GM12878 (cell line): ENCODE results near the gene NFATC3.

Source experiments
- IKZF2 ChIP-seq, 2 experiments: fragments of 450-650 bp; IDR thresholded peaks; 2 replicates each; pipeline ENCODE4 v1.6.1; 2017; ENCODE audit warnings: mild to moderate bottlenecking in 2 of 2, moderate library complexity in 2 of 2
- TF ChIP-seq, protein P1 (sequence below): fragments of 450-650 bp; IDR thresholded peaks from 2 replicates; pipeline ENCODE4 v1.6.1; 2017; ENCODE audit warnings: mild to moderate bottlenecking, low read depth, inconsistent platforms; ENCODE audit not compliant: poor library complexity, severe bottlenecking
- TF ChIP-seq, protein P2 (sequence below), 3 experiments: IDR thresholded peaks in 2 of 3; conservative IDR thresholded peaks in 1 of 3; 2 replicates each; pipeline ENCODE4 v1.5.1; 2011; ENCODE audit warnings: low read depth in 3 of 3, low read length in 3 of 3, mild to moderate bottlenecking in 3 of 3, control low read depth in 2 of 3, moderate library complexity in 2 of 3, inconsistent platforms in 1 of 3, mixed read lengths in 1 of 3; ENCODE audit not compliant: control insufficient read depth in 2 of 3, insufficient read depth in 1 of 3; ENCODE audit errors: extremely low read depth in 1 of 3

DNA sequence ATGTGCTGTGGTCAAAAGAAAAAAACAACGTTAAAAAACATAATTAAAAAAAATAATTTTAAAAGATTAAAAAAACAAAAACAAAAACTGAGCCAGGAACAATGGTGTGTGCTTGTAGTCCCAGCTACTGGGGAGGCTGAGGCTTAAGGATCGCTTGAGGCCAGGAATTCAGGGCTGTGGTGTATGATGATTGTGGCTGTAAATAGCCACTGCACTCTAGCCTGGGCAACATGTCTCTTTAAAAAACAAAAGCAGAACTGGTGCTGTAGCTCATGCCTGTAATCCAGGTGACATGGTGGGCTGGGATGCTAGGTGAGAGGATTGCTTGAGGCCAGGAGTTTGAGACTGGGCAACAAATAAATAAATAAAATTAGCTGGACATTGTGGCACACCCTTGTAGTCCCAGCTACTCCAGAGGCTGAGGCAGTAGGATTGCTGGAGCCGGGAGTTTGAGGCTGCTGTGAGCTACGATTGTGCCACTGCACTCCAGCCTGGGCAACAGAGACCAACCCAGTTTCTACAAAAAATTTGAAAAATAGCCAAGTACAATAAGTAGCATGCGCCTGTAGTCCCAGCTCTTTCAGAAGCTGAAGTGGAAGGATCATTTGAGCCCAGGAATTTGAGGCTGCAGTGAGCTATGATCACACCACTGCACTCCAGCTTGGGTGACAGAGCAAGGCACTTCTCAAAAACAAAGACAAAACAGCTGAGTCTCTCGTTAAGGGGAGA lies 43.6 kb downstream of the NFATC3 start:
- TF ChIP-seq, protein P1, sequence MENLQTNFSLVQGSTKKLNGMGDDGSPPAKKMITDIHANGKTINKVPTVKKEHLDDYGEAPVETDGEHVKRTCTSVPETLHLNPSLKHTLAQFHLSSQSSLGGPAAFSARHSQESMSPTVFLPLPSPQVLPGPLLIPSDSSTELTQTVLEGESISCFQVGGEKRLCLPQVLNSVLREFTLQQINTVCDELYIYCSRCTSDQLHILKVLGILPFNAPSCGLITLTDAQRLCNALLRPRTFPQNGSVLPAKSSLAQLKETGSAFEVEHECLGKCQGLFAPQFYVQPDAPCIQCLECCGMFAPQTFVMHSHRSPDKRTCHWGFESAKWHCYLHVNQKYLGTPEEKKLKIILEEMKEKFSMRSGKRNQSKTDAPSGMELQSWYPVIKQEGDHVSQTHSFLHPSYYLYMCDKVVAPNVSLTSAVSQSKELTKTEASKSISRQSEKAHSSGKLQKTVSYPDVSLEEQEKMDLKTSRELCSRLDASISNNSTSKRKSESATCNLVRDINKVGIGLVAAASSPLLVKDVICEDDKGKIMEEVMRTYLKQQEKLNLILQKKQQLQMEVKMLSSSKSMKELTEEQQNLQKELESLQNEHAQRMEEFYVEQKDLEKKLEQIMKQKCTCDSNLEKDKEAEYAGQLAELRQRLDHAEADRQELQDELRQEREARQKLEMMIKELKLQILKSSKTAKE, result no peak
- no peak for TF ChIP-seq IKZF2 (IDR thresholded peaks at IDR 0.05)
- TF ChIP-seq, protein P2, sequence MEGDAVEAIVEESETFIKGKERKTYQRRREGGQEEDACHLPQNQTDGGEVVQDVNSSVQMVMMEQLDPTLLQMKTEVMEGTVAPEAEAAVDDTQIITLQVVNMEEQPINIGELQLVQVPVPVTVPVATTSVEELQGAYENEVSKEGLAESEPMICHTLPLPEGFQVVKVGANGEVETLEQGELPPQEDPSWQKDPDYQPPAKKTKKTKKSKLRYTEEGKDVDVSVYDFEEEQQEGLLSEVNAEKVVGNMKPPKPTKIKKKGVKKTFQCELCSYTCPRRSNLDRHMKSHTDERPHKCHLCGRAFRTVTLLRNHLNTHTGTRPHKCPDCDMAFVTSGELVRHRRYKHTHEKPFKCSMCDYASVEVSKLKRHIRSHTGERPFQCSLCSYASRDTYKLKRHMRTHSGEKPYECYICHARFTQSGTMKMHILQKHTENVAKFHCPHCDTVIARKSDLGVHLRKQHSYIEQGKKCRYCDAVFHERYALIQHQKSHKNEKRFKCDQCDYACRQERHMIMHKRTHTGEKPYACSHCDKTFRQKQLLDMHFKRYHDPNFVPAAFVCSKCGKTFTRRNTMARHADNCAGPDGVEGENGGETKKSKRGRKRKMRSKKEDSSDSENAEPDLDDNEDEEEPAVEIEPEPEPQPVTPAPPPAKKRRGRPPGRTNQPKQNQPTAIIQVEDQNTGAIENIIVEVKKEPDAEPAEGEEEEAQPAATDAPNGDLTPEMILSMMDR (IDR thresholded peaks at IDR 0.05 in 2 of 3, conservative IDR thresholded peaks at IDR 0.05 in 1 of 3; ENCODE audit: control insufficient read depth in 2 of 3, extremely low read depth in 1 of 3, insufficient read depth in 1 of 3, low read depth in 3 of 3, low read length in 3 of 3), result no peak
